IPS-20b (cell line): ENCODE measurements around the gene RNPEP.

ENCODE experiments used
- H3K27ac ChIP-seq: one replicate; pipeline ENCODE4 v1.5.1; 2013; ENCODE audit warnings: low read length
- H3K27me3 ChIP-seq: 2 replicates; pipeline ENCODE4 v1.6.1; 2013; ENCODE audit warnings: mild to moderate bottlenecking, low read length, inconsistent platforms; ENCODE audit not compliant: insufficient read depth
- H3K36me3 ChIP-seq: 2 replicates; pipeline ENCODE4 v1.6.1; 2013; ENCODE audit warnings: low read depth, mild to moderate bottlenecking, inconsistent platforms, low read length, moderate library complexity; ENCODE audit not compliant: insufficient read depth
- H3K4me1 ChIP-seq: 2 replicates; pipeline ENCODE4 v1.6.1; 2013; ENCODE audit warnings: mild to moderate bottlenecking, control low read depth, inconsistent platforms, low read length, moderate library complexity; ENCODE audit not compliant: insufficient read depth
- H3K4me3 ChIP-seq: 2 replicates; pipeline ENCODE4 v1.5.1; 2013; ENCODE audit warnings: mild to moderate bottlenecking, low read length, inconsistent platforms
- H3K9ac ChIP-seq: 2 replicates; pipeline ENCODE4 v1.6.1; 2013; ENCODE audit warnings: low read depth, mild to moderate bottlenecking, inconsistent platforms, low read length, moderate library complexity
- H3K9me3 ChIP-seq: 2 replicates; pipeline ENCODE4 v1.6.1; 2013; ENCODE audit warnings: mild to moderate bottlenecking, low read depth, low read length, inconsistent platforms; ENCODE audit not compliant: insufficient read depth

RNPEP gene

DNA sequence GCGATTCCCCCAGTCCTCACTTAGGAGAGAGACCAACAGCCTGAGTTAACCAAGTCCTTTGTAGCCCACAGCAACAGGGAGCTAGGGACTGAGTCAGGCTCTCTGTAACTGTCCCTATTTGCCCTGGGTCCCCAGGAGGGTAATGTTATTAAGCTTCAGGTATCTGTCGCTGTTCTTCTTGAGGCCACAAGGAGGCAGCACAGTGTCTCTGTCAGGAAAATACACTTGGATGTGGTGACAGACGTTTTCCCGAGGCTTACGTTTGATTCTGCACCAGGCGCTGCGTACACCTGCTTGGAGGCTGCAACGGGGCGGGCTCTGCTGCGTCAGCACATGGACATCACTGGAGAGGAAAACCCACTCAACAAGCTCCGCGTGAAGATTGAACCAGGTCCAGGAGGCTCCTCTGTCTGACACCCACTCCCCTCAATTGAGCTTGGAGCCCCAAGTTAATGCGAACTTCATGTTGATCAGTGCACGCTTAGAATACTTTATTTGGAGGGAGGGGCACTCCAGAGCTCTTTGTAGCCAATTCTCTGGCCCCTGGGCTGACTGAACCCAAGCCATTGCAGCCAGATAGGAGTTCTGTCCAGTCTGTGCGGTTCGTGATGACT is 17.3 kb downstream of the RNPEP start:
- no peaks in the 10 kb centered on the region for H3K9me3 ChIP-seq
- no peaks in the 10 kb centered on the region for H3K27me3 ChIP-seq
- no peak overlapping the region for H3K27ac ChIP-seq
- H3K36me3 ChIP-seq, result peaks cover 83% of the 10 kb centered on the region
- no peaks in the 10 kb centered on the region for H3K4me1 ChIP-seq
- no peak overlapping the region for H3K9ac ChIP-seq
- H3K4me3 ChIP-seq, result no peak overlapping the region

DNA sequence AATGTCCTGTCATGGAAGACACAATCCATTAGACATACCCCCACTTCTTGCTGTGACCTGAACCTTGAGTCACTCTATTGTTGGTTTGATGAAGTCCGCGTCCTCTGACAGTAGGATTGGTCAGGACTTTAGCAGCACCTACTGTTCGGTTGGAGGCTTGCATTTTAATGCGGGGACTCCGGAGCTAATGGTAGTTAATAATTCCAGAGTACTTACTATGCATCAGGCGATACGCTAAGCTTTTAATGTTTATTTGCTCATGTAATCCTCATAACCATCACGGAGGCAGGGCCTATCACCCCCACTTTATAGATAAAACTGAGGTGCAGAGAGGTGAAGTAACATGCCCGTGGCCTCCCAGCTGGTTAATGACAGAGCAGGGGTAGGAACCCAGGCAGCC is 20.1 kb downstream of the RNPEP start:
- H3K9me3 ChIP-seq, result no peaks in the 10 kb centered on the region
- peaks cover 12% of the 10 kb centered on the region for H3K4me1 ChIP-seq
- H3K27ac ChIP-seq, result no peak overlapping the region
- H3K4me3 ChIP-seq, result no peak overlapping the region
- no peak overlapping the region for H3K9ac ChIP-seq
- H3K27me3 ChIP-seq, result no peaks in the 10 kb centered on the region
- peaks cover 74% of the 10 kb centered on the region for H3K36me3 ChIP-seq

DNA sequence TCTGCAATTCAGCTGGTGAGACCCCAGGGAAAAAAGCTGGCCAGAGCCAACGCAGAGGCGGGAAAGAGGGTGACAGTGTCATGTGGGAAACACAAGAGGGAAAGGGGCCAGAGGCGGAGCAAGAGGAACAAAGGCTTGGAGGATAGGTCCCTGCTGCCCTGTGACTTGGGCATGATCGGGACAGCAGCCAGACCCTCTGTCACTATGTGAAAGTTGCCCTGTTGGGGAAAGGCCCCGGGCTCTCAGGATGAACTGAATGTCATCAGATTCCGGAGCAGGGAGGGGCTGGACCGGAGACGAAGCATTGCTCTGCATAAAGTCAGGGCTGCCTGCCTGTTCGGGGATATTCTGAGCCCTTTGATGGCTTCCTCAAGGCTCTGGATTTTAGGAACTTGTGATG is 22.3 kb downstream of the RNPEP start:
- H3K4me1 ChIP-seq, result peaks cover 25% of the 10 kb centered on the region
- no peak overlapping the region for H3K4me3 ChIP-seq
- H3K9me3 ChIP-seq, result no peaks in the 10 kb centered on the region
- H3K36me3 ChIP-seq, result peaks cover 63% of the 10 kb centered on the region
- H3K9ac ChIP-seq, result no peak overlapping the region
- H3K27ac ChIP-seq, result no peak overlapping the region
- no peaks in the 10 kb centered on the region for H3K27me3 ChIP-seq

- H3K27me3 ChIP-seq, result no peaks in the 10 kb centered on the region
- H3K9ac ChIP-seq, result no peak overlapping the region
- H3K4me3 ChIP-seq, result no peak overlapping the region
- H3K36me3 ChIP-seq, result peaks cover 50% of the 10 kb centered on the region
- peaks cover 33% of the 10 kb centered on the region for H3K4me1 ChIP-seq
- H3K9me3 ChIP-seq, result no peaks in the 10 kb centered on the region
- no peak overlapping the region for H3K27ac ChIP-seq
Measured at GRCh38 chr1:202005958-202006357, 23.5 kb downstream of the RNPEP start.

GRCh38 chr1:202007304-202007703 is 24.9 kb downstream of the RNPEP start:
- no peaks in the 10 kb centered on the region; the same call in 1 of the 2 replicates for H3K27me3 ChIP-seq
- peak overlapping the region; percentile 51 for H3K27ac ChIP-seq
- peak overlapping the region; percentile 60 for H3K4me3 ChIP-seq
- peak overlapping the region; percentile 68 for H3K9ac ChIP-seq
- peaks cover 39% of the 10 kb centered on the region for H3K36me3 ChIP-seq
- H3K9me3 ChIP-seq, result no peaks in the 10 kb centered on the region
- H3K4me1 ChIP-seq, result peaks cover 37% of the 10 kb centered on the region

GRCh38 chr1:202007805-202008489 is 25.5 kb downstream of the RNPEP start:
- Histone ChIP-seq H3K9ac (peak overlapping the region; percentile 68), H3K27me3 (no peaks in the 10 kb centered on the region; the same call in 1 of the 2 replicates), H3K4me3 (peak overlapping the region; percentile 60), H3K9me3 (no peaks in the 10 kb centered on the region), H3K36me3 (peaks cover 37% of the 10 kb centered on the region), H3K4me1 (peaks cover 37% of the 10 kb centered on the region), H3K27ac (peak overlapping the region; percentile 51)

- Histone ChIP-seq H3K9me3 (no peaks in the 10 kb centered on the region), H3K4me1 (peaks cover 37% of the 10 kb centered on the region), H3K4me3 (peak overlapping the region; percentile 49), H3K27ac (no peak overlapping the region), H3K36me3 (peaks cover 32% of the 10 kb centered on the region), H3K9ac (peak overlapping the region; percentile 63; the same call in 1 of the 2 replicates), H3K27me3 (no peaks in the 10 kb centered on the region; the same call in 1 of the 2 replicates)
Measured at GRCh38 chr1:202009326-202010179, 27.1 kb downstream of the RNPEP start.

DNA sequence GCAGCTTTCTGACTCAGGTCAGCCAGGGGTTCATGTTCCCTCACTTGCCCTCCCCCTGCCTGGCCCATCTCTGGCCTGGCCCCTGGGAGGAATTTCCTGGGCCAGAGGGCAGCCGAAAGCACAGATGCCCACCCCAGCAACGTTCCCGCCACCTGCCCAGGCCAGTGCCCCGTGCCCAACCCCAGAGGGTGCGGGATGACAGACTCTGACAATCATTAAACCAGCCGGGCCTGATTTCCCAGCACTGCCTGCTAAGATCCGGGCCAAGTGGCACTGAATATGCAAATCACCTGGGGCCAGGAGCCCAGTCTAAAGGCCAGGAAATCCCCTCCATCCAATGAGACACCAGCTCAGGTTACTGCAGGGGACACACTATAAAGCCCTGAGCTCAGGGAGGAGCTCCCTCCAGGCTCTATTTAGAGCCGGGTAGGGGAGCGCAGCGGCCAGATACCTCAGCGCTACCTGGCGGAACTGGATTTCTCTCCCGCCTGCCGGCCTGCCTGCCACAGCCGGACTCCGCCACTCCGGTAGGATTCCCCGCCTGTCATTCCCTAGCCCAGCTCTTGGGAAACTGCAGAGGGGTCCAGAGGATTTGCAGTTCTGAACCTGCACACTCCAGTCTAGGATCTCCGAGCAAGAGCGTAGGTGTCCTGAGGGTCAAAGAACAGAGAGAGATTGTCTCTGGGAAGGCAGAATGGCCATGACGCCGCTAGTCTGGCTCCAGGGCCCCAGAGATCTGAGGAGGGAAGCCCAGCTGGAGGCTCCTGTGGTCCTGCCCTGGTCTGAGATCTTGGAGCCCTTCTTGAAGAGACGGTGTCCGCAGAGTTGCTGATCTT is 27.9 kb downstream of the RNPEP start, which contains the start of gene ELF3:
TSS of gene ELF3 (plus strand) at position 408 of the 836 bp plus-strand sequence. CDS start 550 bp downstream, outside the sequence.
- H3K9me3 ChIP-seq, result no peaks in the 10 kb centered on the region
- peak within 1 kb of the TSS; percentile 63 for H3K4me3 ChIP-seq
- H3K4me1 ChIP-seq, result peaks cover 36% of the 10 kb centered on the region
- H3K27me3 ChIP-seq, result no peaks in the 10 kb centered on the region; the same call in 1 of the 2 replicates
- H3K36me3 ChIP-seq, result peaks cover 32% of the 10 kb centered on the region
- H3K9ac ChIP-seq, result peak within 1 kb of the TSS; percentile 63
- H3K27ac ChIP-seq, result no peak within 1 kb of the TSS

DNA sequence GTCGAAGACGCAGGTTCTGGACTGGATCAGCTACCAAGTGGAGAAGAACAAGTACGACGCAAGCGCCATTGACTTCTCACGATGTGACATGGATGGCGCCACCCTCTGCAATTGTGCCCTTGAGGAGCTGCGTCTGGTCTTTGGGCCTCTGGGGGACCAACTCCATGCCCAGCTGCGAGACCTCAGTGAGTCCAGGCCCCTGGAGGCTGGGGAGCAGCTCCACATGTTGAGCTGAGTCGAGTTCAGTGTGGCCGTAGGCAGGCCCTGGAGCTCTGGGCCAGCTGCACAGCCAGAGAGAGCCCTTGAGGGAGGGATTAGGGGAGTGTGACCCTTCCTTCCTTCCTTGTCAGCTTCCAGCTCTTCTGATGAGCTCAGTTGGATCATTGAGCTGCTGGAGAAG is 29.5 kb downstream of the RNPEP start:
- Histone ChIP-seq H3K36me3 (peaks cover 33% of the 10 kb centered on the region), H3K27me3 (no peaks in the 10 kb centered on the region; the same call in 1 of the 2 replicates), H3K4me1 (peaks cover 30% of the 10 kb centered on the region), H3K9ac (no peak overlapping the region), H3K4me3 (no peak overlapping the region), H3K27ac (no peak overlapping the region), H3K9me3 (no peaks in the 10 kb centered on the region)

- no peaks in the 10 kb centered on the region for H3K9me3 ChIP-seq
- peaks cover 33% of the 10 kb centered on the region for H3K36me3 ChIP-seq
- no peak overlapping the region for H3K9ac ChIP-seq
- peaks cover 22% of the 10 kb centered on the region for H3K4me1 ChIP-seq
- no peak overlapping the region for H3K27ac ChIP-seq
- no peak overlapping the region for H3K4me3 ChIP-seq
- H3K27me3 ChIP-seq, result no peaks in the 10 kb centered on the region; the same call in 1 of the 2 replicates
Measured at GRCh38 chr1:202012544-202013478, 30.4 kb downstream of the RNPEP start.
